GM12872 (cell line): ENCODE data around the gene PIM3.
A peak's percentile ranks its signal among the peaks of the same experiment; 100 is the strongest.

Source experiments
- CTCF ChIP-seq: IDR thresholded peaks from 3 replicates; pipeline ENCODE4 v1.5.1; 2011; ENCODE audit warnings: low read depth, mild to moderate bottlenecking, low read length, moderate library complexity; ENCODE audit not compliant: insufficient read depth

PIM3 gene

GRCh38 chr22:49929211-49929979 lies 31.2 kb upstream of the PIM3 start:
- peak; percentile 67; the same call in 2 of the 3 replicates for TF ChIP-seq CTCF

GRCh38 chr22:49929994-49930575 lies 30.5 kb upstream of the PIM3 start:
- no peak for TF ChIP-seq CTCF

- peak; percentile 81 for TF ChIP-seq CTCF
These were observed 29.8 kb upstream of the PIM3 start for GRCh38 chr22:49930596-49931412.

GRCh38 chr22:49933236-49934159 lies 27.1 kb upstream of the PIM3 start:
- TF ChIP-seq CTCF = no peak

- TF ChIP-seq CTCF = no peak
These were observed 26.2 kb upstream of the PIM3 start for GRCh38 chr22:49934160-49934890.

GRCh38 chr22:49934891-49935557 lies 25.5 kb upstream of the PIM3 start:
- no peak for TF ChIP-seq CTCF
